Measurements from ENCODE around the gene ZNF774. TPM values are rescaled to one million over a fixed set of nuclear protein-coding genes. Genes with fewer than 3 reads are reported as not detected.

Gene ZNF774
- total and polyA plus RNA-seq, 2 of the 8 experiments (the other 6 are each of a cell fraction or from before 2014, with no cell fraction given), result 0.82 to 2.6 TPM

DNA sequence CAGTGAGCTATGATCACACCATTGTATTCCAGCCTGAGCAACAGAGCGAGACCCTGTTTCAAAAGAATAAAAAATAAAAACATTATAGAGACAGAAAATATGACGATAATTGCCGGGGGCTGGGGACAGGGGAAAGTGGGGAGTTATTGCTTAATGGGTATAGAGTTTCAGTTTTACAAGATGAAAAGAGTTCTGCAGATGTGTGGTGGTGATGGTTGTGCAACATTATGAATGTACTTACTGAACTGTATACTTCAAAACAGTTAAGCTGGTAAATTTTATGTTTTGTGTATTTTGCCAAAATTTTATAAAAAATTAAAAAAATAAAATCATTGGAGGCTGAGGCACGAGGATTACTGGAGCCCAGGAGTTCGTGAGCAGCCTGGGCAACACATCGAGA, 24.8 kb upstream of the ZNF774 start:
- no peak overlapping the region for H4K8ac ChIP-seq (ENCODE audit: extremely low read depth, insufficient read depth, low read length)
- H2BK120ac ChIP-seq (replicated peaks; ENCODE audit: low read depth, low read length), result no peak overlapping the region
- no peak overlapping the region for H3K18ac ChIP-seq (ENCODE audit: extremely low read depth, low read length)
- H4K5ac ChIP-seq (ENCODE audit: insufficient read length, low read depth, low read length), result no peak overlapping the region
- no peak for TF ChIP-seq EGR1 (IDR thresholded peaks at IDR 0.05; ENCODE audit: borderline replicate concordance, low read depth, low read length)
- no peak for TF ChIP-seq POLR2AphosphoS5 (IDR thresholded peaks at IDR 0.05; ENCODE audit: low read depth, low read length)
- TF ChIP-seq SIX5 (IDR thresholded peaks at IDR 0.05; ENCODE audit: low read depth, low read length), result no peak
- no peak for TF ChIP-seq CREB1 (IDR thresholded peaks at IDR 0.05)
- no peak for TF ChIP-seq HDAC2 (IDR thresholded peaks at IDR 0.05; ENCODE audit: borderline replicate concordance in 1 of 2, low read depth in 2 of 2, low read length in 2 of 2)
- TF ChIP-seq, protein P1, sequence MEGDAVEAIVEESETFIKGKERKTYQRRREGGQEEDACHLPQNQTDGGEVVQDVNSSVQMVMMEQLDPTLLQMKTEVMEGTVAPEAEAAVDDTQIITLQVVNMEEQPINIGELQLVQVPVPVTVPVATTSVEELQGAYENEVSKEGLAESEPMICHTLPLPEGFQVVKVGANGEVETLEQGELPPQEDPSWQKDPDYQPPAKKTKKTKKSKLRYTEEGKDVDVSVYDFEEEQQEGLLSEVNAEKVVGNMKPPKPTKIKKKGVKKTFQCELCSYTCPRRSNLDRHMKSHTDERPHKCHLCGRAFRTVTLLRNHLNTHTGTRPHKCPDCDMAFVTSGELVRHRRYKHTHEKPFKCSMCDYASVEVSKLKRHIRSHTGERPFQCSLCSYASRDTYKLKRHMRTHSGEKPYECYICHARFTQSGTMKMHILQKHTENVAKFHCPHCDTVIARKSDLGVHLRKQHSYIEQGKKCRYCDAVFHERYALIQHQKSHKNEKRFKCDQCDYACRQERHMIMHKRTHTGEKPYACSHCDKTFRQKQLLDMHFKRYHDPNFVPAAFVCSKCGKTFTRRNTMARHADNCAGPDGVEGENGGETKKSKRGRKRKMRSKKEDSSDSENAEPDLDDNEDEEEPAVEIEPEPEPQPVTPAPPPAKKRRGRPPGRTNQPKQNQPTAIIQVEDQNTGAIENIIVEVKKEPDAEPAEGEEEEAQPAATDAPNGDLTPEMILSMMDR (IDR thresholded peaks at IDR 0.05; ENCODE audit: control extremely low read depth in 1 of 3, insufficient read depth in 1 of 3, low read depth in 1 of 3, low read length in 3 of 3), result no peak
- no peak for TF ChIP-seq CHD2 (IDR thresholded peaks at IDR 0.05; ENCODE audit: low read length)
- TF ChIP-seq TAF7 (optimal IDR thresholded peaks at IDR 0.05; ENCODE audit: borderline replicate concordance, low read depth, low read length), result no peak
- no peak for TF ChIP-seq ASH2L (IDR thresholded peaks at IDR 0.05; ENCODE audit: low read length)
- H3K14ac ChIP-seq (ENCODE audit: insufficient read length), result no peak overlapping the region
- no peak overlapping the region for H2AFZ ChIP-seq (ENCODE audit: low read length)
- no peaks in the 10 kb centered on the region; the same call in 1 of the 2 replicates for H3K23me2 ChIP-seq (ENCODE audit: low read depth, low read length)
- CTCF ChIA-PET (ENCODE audit: partially characterized antibody), result interaction anchor here (1.3 kb wide), 1 partner anchor 34 kb away, joined by 3 read pairs; no protein-coding TSS in a partner anchor
- H3K4me3 ChIP-seq (ENCODE audit: extremely low read depth in 1 of 4, insufficient read depth in 2 of 4, low read depth in 3 of 4, low read length in 4 of 4), result no peak overlapping the region
- H3K27me3 ChIP-seq (replicated peaks in 1 of 4; ENCODE audit: control insufficient read depth in 3 of 4, extremely low read depth in 1 of 4, insufficient read depth in 3 of 4, low read length in 3 of 4), result no peaks in the 10 kb centered on the region
- H3K9ac ChIP-seq (replicated peaks in 1 of 4; ENCODE audit: extremely low read depth in 1 of 4, low read depth in 3 of 4, low read length in 3 of 4), result no peak overlapping the region
- POLR2A ChIA-PET (ENCODE audit: partially characterized antibody), result interaction anchor here (0.5 kb wide), 1 partner anchor 28 kb away, joined by 3 read pairs; no protein-coding TSS in a partner anchor
- no peak overlapping the region for H3K23ac ChIP-seq (ENCODE audit: insufficient read length)
- no peak for DNase-seq (ENCODE audit: low read depth in 1 of 2, low spot score in 2 of 2)
- H3K4ac ChIP-seq (replicated peaks; ENCODE audit: insufficient read length, low read depth, low read length), result no peak overlapping the region
- no peak overlapping the region for H3K27ac ChIP-seq (ENCODE audit: low read depth, low read length)
- no peak overlapping the region for H4K91ac ChIP-seq (replicated peaks; ENCODE audit: insufficient read length, low read length)
- no peak overlapping the region for H2AK5ac ChIP-seq (ENCODE audit: low read depth, low read length)
- no peak overlapping the region for H3K56ac ChIP-seq (replicated peaks; ENCODE audit: insufficient read length, low read depth, low read length)
- H3K4me2 ChIP-seq (ENCODE audit: insufficient read depth in 1 of 2, low read depth in 2 of 2, low read length in 2 of 2), result no peak overlapping the region
- 97% methylated on average over 6 of the region's 6 CpGs; no CpG with 5 or more reads in 1 of the 2 experiments for WGBS, 2 experiments (ENCODE audit: extremely low coverage in 1 of 2, insufficient coverage in 1 of 2, insufficient read length in 1 of 2, insufficient replicate concordance in 2 of 2, low coverage in 1 of 2, low lambda C conversion rate in 2 of 2, missing lambda C conversion rate in 1 of 2)
- no peak for FAIRE-seq
- H2BK12ac ChIP-seq (ENCODE audit: low read depth, low read length), result no peak overlapping the region
- no peaks in the 10 kb centered on the region for H3K79me1 ChIP-seq (ENCODE audit: low read depth, low read length)
- H3K79me2 ChIP-seq (ENCODE audit: control insufficient read depth in 1 of 2, insufficient read depth in 2 of 2, low read length in 2 of 2), result no peaks in the 10 kb centered on the region
- H2BK20ac ChIP-seq (ENCODE audit: low read length), result no peak overlapping the region
- no peak overlapping the region for H2BK5ac ChIP-seq (ENCODE audit: low read depth, low read length)
- H3K9me3 ChIP-seq (ENCODE audit: insufficient read depth in 2 of 2, low read depth in 1 of 2, low read length in 1 of 2), result no peaks in the 10 kb centered on the region
- no peak overlapping the region for H2BK15ac ChIP-seq (ENCODE audit: low read length)
- H3K36me3 ChIP-seq (ENCODE audit: control insufficient read depth in 2 of 4, insufficient read depth in 4 of 4, low read length in 3 of 4), result no peaks in the 10 kb centered on the region
- H3K4me1 ChIP-seq (replicated peaks in 1 of 4; ENCODE audit: control insufficient read depth in 3 of 4, insufficient read depth in 4 of 4, low read length in 3 of 4), result no peaks in the 10 kb centered on the region; a peak in 1 of 7 replicates
- H4K20me1 ChIP-seq (replicated peaks in 1 of 2; ENCODE audit: control insufficient read depth in 1 of 2, insufficient read depth in 2 of 2, low read length in 2 of 2), result no peaks in the 10 kb centered on the region

Measured in H1 (cell line).